SK-N-SH (cell line): ENCODE measurements around the gene TMA16. TPM values are rescaled to one million over a fixed set of nuclear protein-coding genes. Genes with fewer than 3 reads are reported as not detected.

Source experiments
- CTCF ChIA-PET: fragments of 300-600, 350-600 bp; formaldehyde crosslinking; extraction: SDS; loops from one replicate; lab custom pipeline; 2021; lab: Yijun Ruan, JAX
- POLR2A ChIA-PET: fragments of 350-600 bp; sonication (Branson Sonifier 250); formaldehyde crosslinking; extraction: SDS; loops from one replicate; lab custom pipeline; 2020; ENCODE audit warnings: antibody characterized with exemption, inconsistent platforms; lab: Yijun Ruan, JAX
- DNase-seq: peaks from one replicate; pipeline ENCODE4 v3.0.0; 2012
- H2AFZ ChIP-seq: fragments of 200-600 bp; sonication (generic); 2 replicates; pipeline ENCODE4 v1.8.1; 2016; ENCODE audit warnings: antibody characterized with exemption, mild to moderate bottlenecking, low read depth
- H3F3A ChIP-seq: fragments of 200-600 bp; sonication (generic); replicated peaks from 2 replicates; pipeline ENCODE3; 2016; ENCODE audit warnings: antibody characterized with exemption, mild to moderate bottlenecking; ENCODE audit not compliant: insufficient read depth
- H3K27ac ChIP-seq, 2 experiments: fragments of 200-500 bp in 1 of 2; fragments of 200-600 bp in 1 of 2; sonication (Bioruptor generic) in 1 of 2; sonication (generic), shearing (Covaris generic) in 1 of 2; 2 replicates each; pipeline versions ENCODE4 v1.5.1 to v1.6.1; 2014 to 2016; ENCODE audit warnings: low read depth in 2 of 2, inconsistent platforms in 1 of 2, low read length in 1 of 2, mild to moderate bottlenecking in 1 of 2, mixed read lengths in 1 of 2
- H3K27me3 ChIP-seq: fragments of 200-600 bp; sonication (generic), shearing (Covaris generic); 2 replicates; pipeline ENCODE4 v1.6.1; 2016; ENCODE audit warnings: mixed run types; ENCODE audit not compliant: insufficient read depth
- H3K36me3 ChIP-seq, 2 experiments: fragments of 200-500 bp in 1 of 2; fragments of 200-600 bp in 1 of 2; sonication (Bioruptor generic) in 1 of 2; sonication (generic) in 1 of 2; replicated peaks in 1 of 2; 2 replicates each; pipeline versions ENCODE3 to v1.5.1; 2014 to 2016; ENCODE audit warnings: low read length in 1 of 2, mild to moderate bottlenecking in 1 of 2; ENCODE audit not compliant: insufficient read depth in 2 of 2, control insufficient read depth in 1 of 2
- H3K4me1 ChIP-seq, 2 experiments: fragments of 200-500 bp in 1 of 2; fragments of 200-600 bp in 1 of 2; sonication (Bioruptor generic) in 1 of 2; sonication (generic), shearing (Covaris generic) in 1 of 2; 2 replicates each; pipeline versions ENCODE4 v1.5.1 to v1.6.1; 2014 to 2016; ENCODE audit warnings: low read depth in 1 of 2, low read length in 1 of 2, mixed run types in 1 of 2; ENCODE audit not compliant: insufficient read depth in 2 of 2, control insufficient read depth in 1 of 2
- H3K4me2 ChIP-seq: fragments of 200-600 bp; sonication (generic), shearing (Covaris generic); 2 replicates; pipeline ENCODE4 v1.6.1; 2017; ENCODE audit warnings: mixed run types
- H3K4me3 ChIP-seq, 2 experiments: fragments of 200-500 bp in 1 of 2; fragments of 200-600 bp in 1 of 2; sonication (Bioruptor generic) in 1 of 2; sonication (generic), shearing (Covaris generic) in 1 of 2; 2 replicates each; pipeline versions ENCODE4 v1.5.1 to v1.8.1; 2014 to 2016; ENCODE audit warnings: low read depth in 2 of 2, inconsistent platforms in 1 of 2, low read length in 1 of 2, mild to moderate bottlenecking in 1 of 2, mixed read lengths in 1 of 2, moderate library complexity in 1 of 2
- H3K79me2 ChIP-seq: fragments of 200-600 bp; sonication (generic); 2 replicates; pipeline ENCODE4 v1.8.1; 2017; ENCODE audit warnings: mild to moderate bottlenecking; ENCODE audit not compliant: insufficient read depth
- H3K9ac ChIP-seq: fragments of 200-600 bp; sonication (generic); 2 replicates; pipeline ENCODE4 v1.6.1; 2017; ENCODE audit warnings: mixed run types
- H3K9me2 ChIP-seq: fragments of 200-600 bp; sonication (generic); 2 replicates; pipeline ENCODE4 v1.6.1; 2017; ENCODE audit warnings: mixed run types
- H3K9me3 ChIP-seq: fragments of 200-600 bp; sonication (generic); 2 replicates; pipeline ENCODE4 v1.6.1; 2017; ENCODE audit warnings: mixed run types, mild to moderate bottlenecking, moderate library complexity
- H4K20me1 ChIP-seq: fragments of 200-600 bp; sonication (generic); 2 replicates; pipeline ENCODE4 v1.6.1; 2017; ENCODE audit warnings: mild to moderate bottlenecking, mixed run types; ENCODE audit not compliant: insufficient read depth
- CHD2 ChIP-seq: fragments of 150-350 bp; IDR thresholded peaks from 2 replicates; pipeline ENCODE4 v1.6.1; 2018; ENCODE audit warnings: low read length; ENCODE audit not compliant: partially characterized antibody
- ELF1 ChIP-seq: IDR thresholded peaks from 2 replicates; pipeline ENCODE4 v1.4.0; 2012
- GABPA ChIP-seq: IDR thresholded peaks from 2 replicates; pipeline ENCODE4 v1.4.0; 2012; ENCODE audit warnings: low read depth, mild to moderate bottlenecking
- GATA2 ChIP-seq: sonication (generic); formaldehyde crosslinking; IDR thresholded peaks from 2 replicates; pipeline ENCODE4 v1.5.0; 2020; ENCODE audit warnings: mild to moderate bottlenecking, missing genetic modification reagents
- JUND ChIP-seq: IDR thresholded peaks from 2 replicates; pipeline ENCODE4 v1.4.0; 2012
- NFIC ChIP-seq: IDR thresholded peaks from 2 replicates; pipeline ENCODE4 v1.4.0; 2012; ENCODE audit warnings: borderline replicate concordance
- NRF1 ChIP-seq: IDR thresholded peaks from 2 replicates; pipeline ENCODE4 v1.6.1; 2012; ENCODE audit warnings: low read depth, mild to moderate bottlenecking, low read length
- RAD21 ChIP-seq: IDR thresholded peaks from 2 replicates; pipeline ENCODE4 v1.6.1; 2012; ENCODE audit warnings: mild to moderate bottlenecking, low read length
- REST ChIP-seq: IDR thresholded peaks from 2 replicates; pipeline ENCODE4 v1.6.1; 2012; ENCODE audit warnings: mild to moderate bottlenecking, low read depth, low read length, moderate library complexity
- RFX5 ChIP-seq: IDR thresholded peaks from 2 replicates; pipeline ENCODE4 v1.6.1; 2012; ENCODE audit warnings: mild to moderate bottlenecking, improper control_type of control experiment, low read length
- TEAD4 ChIP-seq: IDR thresholded peaks from 2 replicates; pipeline ENCODE4 v1.4.0; 2012; ENCODE audit warnings: mild to moderate bottlenecking, borderline replicate concordance; ENCODE audit not compliant: insufficient read depth
- USF1 ChIP-seq: IDR thresholded peaks from 2 replicates; pipeline ENCODE4 v1.4.0; 2012; ENCODE audit warnings: low read depth, borderline replicate concordance
- WGBS: methylation state at CpG from one replicate; pipeline ENCODE4 v1.1.6; 2017; ENCODE audit warnings: low lambda C conversion rate; 5-methylcytosine and 5-hydroxymethylcytosine counted together
- polyA plus RNA-seq, 3 experiments: library from polyadenylated mRNA; depleted of rRNA; stranded (reverse); fragments of >200 nt; gene quantifications; 2 replicates each; pipeline ENCODE4 v1.2.3, GENCODE V29; 2012
- TF ChIP-seq, protein P1 (sequence below): IDR thresholded peaks from 2 replicates; pipeline ENCODE4 v1.4.0; 2012; ENCODE audit warnings: low read depth
- TF ChIP-seq, protein P2 (sequence below): fragments of 200-600 bp; sonication (generic); IDR thresholded peaks from 2 replicates; pipeline ENCODE4 v1.6.1; 2017; ENCODE audit warnings: antibody characterized with exemption, mild to moderate bottlenecking, moderate library complexity

The TMA16 gene
- polyA plus RNA-seq, 1 of the 3 experiments (the other 2 are of a cell fraction) = 10.0 TPM

GRCh38 chr4:163495900-163496299 lies 1.4 kb downstream of the TMA16 start (continued):
- no peak for TF ChIP-seq NFIC
- TF ChIP-seq NRF1 = no peak
- no peak for TF ChIP-seq GATA2 (CRISPR knock-in tag)
- TF ChIP-seq REST = no peak

- DNase-seq = no peak
- H3K4me1 ChIP-seq = peaks cover 5 to 14% of the 10 kb centered on the region in 2 experiments; a peak in 3 of 4 replicates
- CTCF ChIA-PET = interaction anchor here (1.0 to 1.3 kb wide), 2 partner anchors 16 to 48 kb away, joined by 3 read pairs; no protein-coding TSS in a partner anchor
- peaks cover 100% of the 10 kb centered on the region for H3K79me2 ChIP-seq
- no peaks in the 10 kb centered on the region for H3K9me2 ChIP-seq
- H3F3A ChIP-seq = peaks cover 4% of the 10 kb centered on the region
- H2AFZ ChIP-seq = no peak overlapping the region
- H3K36me3 ChIP-seq = peaks cover 5 to 11% of the 10 kb centered on the region in 2 experiments
- TF ChIP-seq, protein P1, sequence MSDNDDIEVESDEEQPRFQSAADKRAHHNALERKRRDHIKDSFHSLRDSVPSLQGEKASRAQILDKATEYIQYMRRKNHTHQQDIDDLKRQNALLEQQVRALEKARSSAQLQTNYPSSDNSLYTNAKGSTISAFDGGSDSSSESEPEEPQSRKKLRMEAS = no peak
- no peak for TF ChIP-seq GABPA
- TF ChIP-seq, protein P2, sequence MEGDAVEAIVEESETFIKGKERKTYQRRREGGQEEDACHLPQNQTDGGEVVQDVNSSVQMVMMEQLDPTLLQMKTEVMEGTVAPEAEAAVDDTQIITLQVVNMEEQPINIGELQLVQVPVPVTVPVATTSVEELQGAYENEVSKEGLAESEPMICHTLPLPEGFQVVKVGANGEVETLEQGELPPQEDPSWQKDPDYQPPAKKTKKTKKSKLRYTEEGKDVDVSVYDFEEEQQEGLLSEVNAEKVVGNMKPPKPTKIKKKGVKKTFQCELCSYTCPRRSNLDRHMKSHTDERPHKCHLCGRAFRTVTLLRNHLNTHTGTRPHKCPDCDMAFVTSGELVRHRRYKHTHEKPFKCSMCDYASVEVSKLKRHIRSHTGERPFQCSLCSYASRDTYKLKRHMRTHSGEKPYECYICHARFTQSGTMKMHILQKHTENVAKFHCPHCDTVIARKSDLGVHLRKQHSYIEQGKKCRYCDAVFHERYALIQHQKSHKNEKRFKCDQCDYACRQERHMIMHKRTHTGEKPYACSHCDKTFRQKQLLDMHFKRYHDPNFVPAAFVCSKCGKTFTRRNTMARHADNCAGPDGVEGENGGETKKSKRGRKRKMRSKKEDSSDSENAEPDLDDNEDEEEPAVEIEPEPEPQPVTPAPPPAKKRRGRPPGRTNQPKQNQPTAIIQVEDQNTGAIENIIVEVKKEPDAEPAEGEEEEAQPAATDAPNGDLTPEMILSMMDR = no peak
- no peak for TF ChIP-seq NFIC
- TF ChIP-seq NRF1 = no peak
- TF ChIP-seq RAD21 = no peak
- TF ChIP-seq JUND = no peak
- no peak for TF ChIP-seq CHD2
- TF ChIP-seq USF1 = no peak
- TF ChIP-seq TEAD4 = no peak
- no peak for TF ChIP-seq ELF1
- no peak for TF ChIP-seq RFX5
- TF ChIP-seq, all 33 proteins: peak for 0
- POLR2A ChIA-PET = no interaction called here
- Histone ChIP-seq H3K9ac (no peak overlapping the region), H4K20me1 (peaks cover 43% of the 10 kb centered on the region), H3K9me3 (no peaks in the 10 kb centered on the region), H3K4me3 (no peak overlapping the region), H3K27me3 (no peaks in the 10 kb centered on the region), H3K4me2 (no peak overlapping the region), H3K27ac (no peak overlapping the region)
- 88% methylated on average over 1 of the region's 1 CpG for WGBS
Measured at GRCh38 chr4:163500586-163500985, 6.1 kb downstream of the TMA16 start.
